Stromal cell of bone marrow (primary cell): ENCODE results near the gene GFY.
"Not testable (repeated sequence)": the region's sequence is repeated elsewhere in the genome, so short reads cannot be mapped to it uniquely, and the experiment has no call there.

ENCODE experiments used
- DNase-seq: peaks from one replicate; pipeline ENCODE4 v3.0.0-alpha.2; 2012; ENCODE audit warnings: low read depth

The GFY gene

GRCh38 chr19:49469828-49470614, 44.8 kb downstream of the GFY start:
- no peak for DNase-seq

DNA sequence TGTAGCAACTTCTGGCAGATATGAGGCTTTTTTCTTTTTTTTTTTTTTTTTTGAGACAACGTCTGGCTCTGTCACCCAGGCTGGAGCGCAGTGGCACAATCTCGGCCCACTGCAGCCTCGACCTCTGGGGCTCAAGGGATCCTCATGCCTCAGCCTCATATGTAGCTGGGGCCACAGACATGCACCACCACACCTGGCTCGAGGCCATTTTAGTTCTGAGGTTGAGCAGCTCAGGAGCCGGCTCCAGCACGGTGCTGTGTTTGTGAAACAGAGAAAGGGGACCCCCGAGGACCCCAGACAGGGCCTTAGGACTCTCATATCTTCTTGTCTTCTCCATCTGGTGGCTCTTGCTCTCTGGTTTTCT, 45.4 kb downstream of the GFY start:
- no peak for DNase-seq

DNA sequence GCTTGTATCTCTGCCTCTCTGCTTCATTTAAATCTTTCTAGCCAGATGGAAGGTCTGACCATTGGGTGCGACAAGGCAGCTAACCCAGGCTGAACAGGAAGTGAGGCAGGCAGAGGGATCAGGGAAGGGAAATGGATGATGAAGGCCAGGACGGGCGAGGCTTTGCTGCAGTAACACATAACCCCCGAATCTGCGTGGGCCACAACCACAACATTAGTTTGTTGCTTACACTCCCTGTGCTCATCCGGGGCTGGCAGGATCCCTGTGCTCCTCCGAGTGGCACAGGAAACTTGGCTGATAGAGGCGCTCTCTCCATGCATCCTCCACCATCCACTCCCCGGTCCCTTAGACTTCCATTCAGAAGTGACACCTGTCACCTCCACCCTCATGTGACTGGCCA, 47.7 kb downstream of the GFY start:
- DNase-seq: no peak

DNA sequence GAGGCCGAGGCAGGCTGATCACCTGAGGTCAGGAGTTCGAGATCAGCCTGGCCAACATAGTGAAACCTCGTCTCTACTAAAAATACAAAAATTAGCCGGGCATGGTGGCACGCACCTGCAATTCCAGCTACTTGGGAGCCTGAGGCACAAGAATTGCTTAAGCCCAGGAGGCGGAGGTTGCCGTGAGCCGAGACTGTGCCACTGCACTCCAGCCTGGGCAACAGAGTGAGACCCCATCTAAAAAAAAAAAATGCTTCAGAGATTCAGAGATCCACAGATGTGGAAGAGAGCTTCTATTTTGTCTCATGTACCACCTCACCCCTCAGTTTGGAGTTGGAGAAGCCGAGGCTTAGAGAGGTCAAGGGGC, 48.3 kb downstream of the GFY start:
- DNase-seq: not testable (repeated sequence)

GRCh38 chr19:49473868-49474541, 48.8 kb downstream of the GFY start, which contains the start of gene FLT3LG:
FLT3LG (plus strand) TSS chr19:49474215; CDS start chr19:49474640, 425 bp downstream.
- peak; percentile 70 for DNase-seq

- no peak for DNase-seq
Observed at GRCh38 chr19:49474542-49474924, 49.3 kb downstream of the GFY start.

DNA sequence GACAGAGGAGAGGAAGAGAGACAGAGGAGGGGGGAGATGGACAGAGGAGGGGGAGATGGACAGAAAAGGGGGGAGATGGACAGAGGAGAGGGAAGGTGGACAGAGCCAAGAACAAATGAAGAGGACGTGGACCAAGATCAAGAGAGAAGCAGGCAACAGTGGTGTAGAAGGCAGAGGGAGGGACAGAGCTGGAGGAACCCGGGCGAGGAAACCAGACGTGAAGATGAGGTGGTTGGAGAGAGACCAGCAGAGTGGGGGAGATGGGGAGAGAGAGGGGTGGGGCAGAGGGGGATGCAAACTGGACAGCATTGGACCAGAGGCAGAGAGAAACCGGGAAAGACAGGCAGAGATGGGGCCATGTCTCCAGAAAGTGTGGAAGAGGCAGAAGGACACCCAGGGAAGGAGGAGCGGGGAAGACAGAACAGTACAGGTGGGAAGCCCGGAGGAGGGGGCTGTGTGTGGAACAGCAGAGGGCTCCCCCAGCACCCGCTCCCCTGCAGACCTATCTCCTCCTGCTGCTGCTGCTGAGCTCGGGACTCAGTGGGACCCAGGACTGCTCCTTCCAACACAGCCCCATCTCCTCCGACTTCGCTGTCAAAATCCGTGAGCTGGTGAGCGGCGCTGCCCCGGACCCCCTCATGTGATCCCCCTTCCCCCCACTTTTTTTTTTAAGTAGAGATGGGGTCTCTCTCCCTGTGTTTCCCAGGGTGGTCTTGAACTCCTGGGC, 50.2 kb downstream of the GFY start:
- no peak for DNase-seq

DNA sequence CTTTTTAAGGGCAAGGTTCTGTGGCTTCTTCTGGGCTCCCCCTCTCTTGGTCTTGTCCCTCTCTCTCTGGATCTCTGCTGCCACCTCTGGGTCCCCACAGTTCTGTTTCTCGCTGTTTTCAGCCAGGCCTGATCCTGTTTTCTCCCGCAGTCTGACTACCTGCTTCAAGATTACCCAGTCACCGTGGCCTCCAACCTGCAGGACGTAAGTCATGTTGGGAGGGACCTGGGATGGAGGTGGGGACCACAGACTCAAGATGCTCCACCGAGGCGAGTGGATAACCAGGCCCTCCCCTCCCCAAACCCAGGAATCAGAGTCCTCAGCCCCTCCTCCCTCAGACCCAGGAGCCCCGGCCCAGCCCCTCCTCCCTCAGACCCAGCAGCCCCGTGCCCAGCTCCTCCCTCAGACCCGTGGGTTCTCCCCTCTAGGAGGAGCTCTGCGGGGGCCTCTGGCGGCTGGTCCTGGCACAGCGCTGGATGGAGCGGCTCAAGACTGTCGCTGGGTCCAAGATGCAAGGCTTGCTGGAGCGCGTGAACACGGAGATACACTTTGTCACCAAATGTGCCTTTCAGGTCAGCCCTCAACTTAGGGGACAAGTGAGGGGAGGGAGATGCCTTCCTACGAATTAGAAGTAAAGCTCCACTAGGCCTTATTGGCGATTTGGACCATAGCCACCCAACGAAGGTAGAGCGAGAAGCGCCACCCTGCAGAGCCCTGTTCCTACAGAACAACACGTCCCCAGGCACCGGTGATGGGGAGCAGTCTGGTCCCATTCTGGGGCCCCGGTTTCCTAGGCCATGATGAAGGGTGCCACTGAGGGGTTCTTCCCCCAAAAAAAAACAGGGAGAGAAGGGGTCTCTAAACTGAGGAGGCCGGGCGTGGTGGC, 51.0 kb downstream of the GFY start:
- no peak for DNase-seq
